ENCODE measurements around the gene TNFAIP8L1.

GRCh38 chr19:4598712-4599111 lies 40.6 kb upstream of the TNFAIP8L1 start:
- TF ChIP-seq EZH2 (IDR thresholded peaks at IDR 0.05; ENCODE audit: borderline replicate concordance, low read length), result no peak
- TF ChIP-seq CTCF (IDR thresholded peaks at IDR 0.05; ENCODE audit: low read length), result no peak

All from OCI-LY1 (cell line).